HepG2 (cell line): Measurements from ENCODE around the gene CEP78. TPM values are rescaled to one million over a fixed set of nuclear protein-coding genes. Genes with fewer than 3 reads are reported as not detected.

ENCODE experiments used
- ATAC-seq: fragments of 200-7000 bp; cut with Tn5 transposase; 3 replicates; pipeline ENCODE4 v1.9.1; 2020; ENCODE audit warnings: mild to moderate bottlenecking, moderate library complexity
- BruUV-seq: library from RNA; stranded (reverse); fragments of 400-500 nt; replicated peaks from 2 replicates; lab custom pipeline; 2021; lab: Mats Ljungman, UMichigan
- CTCF ChIA-PET: fragments of 300-600 bp; formaldehyde crosslinking; extraction: SDS; loops from one replicate; lab custom pipeline; 2021; ENCODE audit warnings: low total read pairs, inconsistent platforms, low intra/inter-chr PET ratio; lab: Yijun Ruan, JAX
- POLR2A ChIA-PET: fragments of 350-600 bp; sonication (Branson Sonifier 250); formaldehyde crosslinking; loops from one replicate; lab custom pipeline; 2020; ENCODE audit warnings: antibody characterized with exemption, inconsistent platforms; lab: Yijun Ruan, JAX
- DNase-seq: peaks from one replicate; pipeline ENCODE4 v3.0.0-alpha.2; 2015; ENCODE audit warnings: low spot score
- FAIRE-seq: peaks from 3 replicates; lab custom pipeline; 2011; peaks lifted over from hg19 to GRCh38; lab: Jason Lieb, UNC
- H2AFZ ChIP-seq: one replicate; pipeline ENCODE4 v1.6.1; 2011; ENCODE audit warnings: low read length, inconsistent platforms
- H3K27ac ChIP-seq: fragments of 300-600 bp; 3 replicates; pipeline ENCODE4 v1.8.0; 2011; ENCODE audit warnings: mixed run types, mild to moderate bottlenecking, mixed read lengths, low read length, inconsistent platforms; ENCODE audit not compliant: insufficient read depth; ENCODE audit errors: extremely low read length
- H3K27me3 ChIP-seq, 2 experiments: fragments of 200-600 bp in 1 of 2; 2 replicates in 1 of 2; 3 replicates in 1 of 2; pipeline versions ENCODE4 v1.6.0 to v1.8.0; 2011; ENCODE audit warnings: low read length in 2 of 2, mild to moderate bottlenecking in 2 of 2, moderate library complexity in 2 of 2, inconsistent platforms in 1 of 2; ENCODE audit not compliant: insufficient read depth in 2 of 2, control insufficient read depth in 1 of 2
- H3K36me3 ChIP-seq, 2 experiments: fragments of 200-600 bp in 1 of 2; replicated peaks in 1 of 2; 2 replicates in 1 of 2; 3 replicates in 1 of 2; pipeline versions ENCODE4 v1.5.1 to v1.8.0; 2011; ENCODE audit warnings: low read length in 2 of 2, inconsistent platforms in 1 of 2; ENCODE audit not compliant: insufficient read depth in 2 of 2, control insufficient read depth in 1 of 2
- H3K4me1 ChIP-seq: 2 replicates; pipeline ENCODE4 v1.5.1; 2012; ENCODE audit warnings: low read length, inconsistent platforms; ENCODE audit not compliant: insufficient read depth
- H3K4me2 ChIP-seq: 2 replicates; pipeline ENCODE4 v1.6.0; 2011; ENCODE audit warnings: low read depth, low read length, inconsistent platforms
- H3K4me3 ChIP-seq, 3 experiments: fragments of 200-600 bp in 1 of 3; sonication (generic), shearing (Covaris generic) in 1 of 3; replicated peaks in 1 of 3; 2 replicates each; pipeline ENCODE4 v1.5.1; 2011 to 2016; ENCODE audit warnings: low read length in 3 of 3, inconsistent platforms in 2 of 3, low read depth in 2 of 3, mild to moderate bottlenecking in 2 of 3, control low read depth in 1 of 3, mixed read lengths in 1 of 3; ENCODE audit not compliant: insufficient read depth in 1 of 3
- H3K79me2 ChIP-seq: one replicate; pipeline ENCODE4 v1.6.1; 2011; ENCODE audit warnings: low read length, inconsistent platforms; ENCODE audit not compliant: insufficient read depth
- H3K9ac ChIP-seq: 2 replicates; pipeline ENCODE4 v1.6.0; 2011; ENCODE audit warnings: mild to moderate bottlenecking, low read depth, low read length, inconsistent platforms; ENCODE audit not compliant: insufficient read depth
- H3K9me3 ChIP-seq: 2 replicates; pipeline ENCODE4 v1.5.1; 2012; ENCODE audit warnings: mild to moderate bottlenecking, low read length
- H4K20me1 ChIP-seq: 2 replicates; pipeline ENCODE4 v1.6.0; 2011; ENCODE audit warnings: inconsistent platforms, mild to moderate bottlenecking, low read length, moderate library complexity; ENCODE audit not compliant: insufficient read depth
- CEBPB ChIP-seq: IDR thresholded peaks from 2 replicates; pipeline ENCODE4 v1.6.1; 2011; ENCODE audit warnings: low read depth, low read length, improper control_type of control experiment, borderline replicate concordance
- MTA1 ChIP-seq: sonication (generic); formaldehyde crosslinking; IDR thresholded peaks from 2 replicates; pipeline ENCODE4 v1.4.0; 2020; ENCODE audit warnings: missing genetic modification reagents, mild to moderate bottlenecking, borderline replicate concordance
- RARG ChIP-seq: sonication (generic); formaldehyde crosslinking; IDR thresholded peaks from 2 replicates; pipeline ENCODE4 v1.4.0; 2020; ENCODE audit warnings: low read depth, mild to moderate bottlenecking, missing genetic modification reagents
- ZNF274 ChIP-seq: sonication (generic); formaldehyde crosslinking; IDR thresholded peaks from 2 replicates; pipeline ENCODE4 v1.5.1; 2020; ENCODE audit warnings: mild to moderate bottlenecking, missing genetic modification reagents
- ZNF572 ChIP-seq: sonication (generic); formaldehyde crosslinking; IDR thresholded peaks from 2 replicates; pipeline ENCODE4 v1.5.1; 2020; ENCODE audit warnings: mild to moderate bottlenecking, missing genetic modification reagents
- WGBS: methylation state at CpG from one replicate; pipeline ENCODE4 v1.1.6; 2017; ENCODE audit warnings: low lambda C conversion rate; 5-methylcytosine and 5-hydroxymethylcytosine counted together
- in situ Hi-C: cut with HindIII; loops from 2 replicates; pipeline ENCODE4 v1.10.0; 2017; ENCODE audit warnings: low pct_unique_long_range_greater_than_20kb; ENCODE audit not compliant: extremely low pct_ligation_motif_present
- intact Hi-C: fragments of 100-400 bp; cut with micrococcal nuclease; formaldehyde crosslinking; loops from one replicate; pipeline ENCODE4 v1.10.0; 2022; ENCODE audit not compliant: unreplicated experiment
- polyA plus RNA-seq, 8 experiments: library from polyadenylated mRNA; depleted of rRNA in 3 of 8; stranded (reverse) in 7 of 8; unstranded in 1 of 8; fragments of >200 nt; fragmentation: Illumina TruSeq in 4 of 8; extraction: Trizol in 4 of 8; gene quantifications; 2 replicates each; pipeline versions ENCODE4 v1.2.1 to v1.2.3, GENCODE V29; 2011 to 2016; ENCODE audit warnings: low read depth in 4 of 8, missing spikeins in 1 of 8, mixed read lengths in 1 of 8; ENCODE audit not compliant: insufficient read depth in 1 of 8
- total RNA-seq, 5 experiments: library from RNA; depleted of rRNA; stranded (reverse); fragments of >200 nt; fragmentation: Illumina TruSeq; extraction: Trizol; gene quantifications; 2 replicates each; pipeline ENCODE4 v1.2.3, GENCODE V29; 2016; ENCODE audit warnings: low read depth in 1 of 5

CEP78 gene
- total and polyA plus RNA-seq, 2 of the 13 experiments (the other 11 are each of a cell fraction or from before 2014, with no cell fraction given) = 5.1 to 30.8 TPM

GRCh38 chr9:78207901-78208300, 28.0 kb upstream of the CEP78 start:
- CTCF ChIA-PET = no interaction called here

GRCh38 chr9:78209127-78209526, 26.7 kb upstream of the CEP78 start:
- WGBS = 23% methylated on average over 7 of the region's 7 CpGs
- intact Hi-C loops = no loop called here
- H3K27ac ChIP-seq = no peak overlapping the region

More at GRCh38 chr9:78207901-78208300, 28.0 kb upstream of the CEP78 start:
- Histone ChIP-seq H3K27me3 (0 out of 5 replicates have a peak, but pooled peaks cover 0 to 5% of the 10 kb centered on the region in 2 experiments), H3K9me3 (no peaks in the 10 kb centered on the region), H3K36me3 (no peaks in the 10 kb centered on the region), H4K20me1 (no peaks in the 10 kb centered on the region), H3K4me1 (no peaks in the 10 kb centered on the region), H3K9ac (no peak overlapping the region), H3K79me2 (no peaks in the 10 kb centered on the region), H3K4me2 (no peak overlapping the region), H3K4me3 (no peak overlapping the region), H3K27ac (no peak overlapping the region), H2AFZ (no peak overlapping the region)
- ATAC-seq (no peak), DNase-seq (no peak), FAIRE-seq (no peak)
- POLR2A ChIA-PET = no interaction called here
- in situ Hi-C loops = no loop called here
- intact Hi-C loops = no loop called here
- TF ChIP-seq MTA1 (CRISPR knock-in tag) (no peak), ZNF572 (no peak), RARG (CRISPR knock-in tag) (no peak)
- no TSS peak for BruUV-seq
- WGBS = 12% methylated on average over 4 of the region's 4 CpGs

More at GRCh38 chr9:78209127-78209526, 26.7 kb upstream of the CEP78 start:
- no TSS peak for BruUV-seq
- CTCF ChIA-PET = no interaction called here
- POLR2A ChIA-PET = no interaction called here
- in situ Hi-C loops = no loop called here
- Histone ChIP-seq H4K20me1 (no peaks in the 10 kb centered on the region), H3K4me2 (no peak overlapping the region), H3K36me3 (no peaks in the 10 kb centered on the region), H3K9me3 (no peaks in the 10 kb centered on the region), H3K9ac (no peak overlapping the region), H3K79me2 (no peaks in the 10 kb centered on the region), H2AFZ (no peak overlapping the region), H3K27me3 (0 out of 5 replicates have a peak, but pooled peaks cover 0 to 5% of the 10 kb centered on the region in 2 experiments), H3K4me3 (no peak overlapping the region), H3K4me1 (no peaks in the 10 kb centered on the region)
- TF ChIP-seq CEBPB (peak; percentile 54; the same call in 1 of the 2 replicates), ZNF274 (no peak)
- ATAC-seq (no peak), DNase-seq (no peak), FAIRE-seq (no peak)
